KMS-11 (cell line): ENCODE data around the gene RAVER2.

Experiments used
- H2AFZ ChIP-seq: fragments of 200-600 bp; sonication (generic); 2 replicates; pipeline ENCODE4 v1.6.1; 2016; ENCODE audit warnings: antibody characterized with exemption, mixed run types, low read depth
- H3K27ac ChIP-seq: fragments of 200-600 bp; sonication (generic); 2 replicates; pipeline ENCODE4 v1.6.1; 2016; ENCODE audit warnings: mild to moderate bottlenecking, mixed run types
- H3K27me3 ChIP-seq: fragments of 200-600 bp; sonication (generic); 2 replicates; pipeline ENCODE4 v1.6.1; 2017; ENCODE audit warnings: mild to moderate bottlenecking, low read depth, mixed run types, moderate library complexity; ENCODE audit not compliant: insufficient read depth
- H3K36me3 ChIP-seq: fragments of 200-600 bp; sonication (generic); 2 replicates; pipeline ENCODE4 v1.6.1; 2017; ENCODE audit warnings: mild to moderate bottlenecking, mixed run types; ENCODE audit not compliant: insufficient read depth
- H3K4me1 ChIP-seq: fragments of 200-600 bp; sonication (generic); 2 replicates; pipeline ENCODE4 v1.6.1; 2016; ENCODE audit warnings: mild to moderate bottlenecking, low read depth, mixed run types; ENCODE audit not compliant: poor library complexity, severe bottlenecking
- H3K4me2 ChIP-seq: fragments of 200-600 bp; sonication (generic); 2 replicates; pipeline ENCODE4 v1.7.0; 2016; ENCODE audit warnings: mild to moderate bottlenecking, mixed run types
- H3K4me3 ChIP-seq: fragments of 200-600 bp; sonication (generic); IDR thresholded peaks from 2 replicates; pipeline ENCODE4 v1.6.1; 2017; ENCODE audit warnings: low read depth, low read length, mixed read lengths; ENCODE audit not compliant: insufficient read depth
- H3K79me2 ChIP-seq: fragments of 200-600 bp; sonication (generic); 2 replicates; pipeline ENCODE4 v1.6.1; 2016; ENCODE audit warnings: low read depth, mixed run types; ENCODE audit not compliant: insufficient read depth
- H3K9ac ChIP-seq: fragments of 200-600 bp; sonication (generic); 2 replicates; pipeline ENCODE4 v1.6.1; 2016; ENCODE audit warnings: mild to moderate bottlenecking, mixed run types
- H4K20me1 ChIP-seq: fragments of 200-600 bp; sonication (generic); 2 replicates; pipeline ENCODE4 v1.6.1; 2016; ENCODE audit warnings: mild to moderate bottlenecking, mixed run types; ENCODE audit not compliant: insufficient read depth
- CTCF ChIP-seq: fragments of 200-600 bp; sonication (generic); conservative IDR thresholded peaks from 2 replicates; pipeline ENCODE4 v1.6.1; 2017; ENCODE audit warnings: low read depth, mild to moderate bottlenecking, antibody characterized with exemption, low read length, moderate library complexity, mixed read lengths

Gene RAVER2

GRCh38 chr1:64745181-64745985, 508 bp downstream of the RAVER2 start:
- Histone ChIP-seq H3K9ac (peak overlapping the region; percentile 83), H3K4me1 (peaks cover 44% of the 10 kb centered on the region), H3K4me3 (peak overlapping the region; percentile 43), H3K27me3 (no peaks in the 10 kb centered on the region), H3K4me2 (peak overlapping the region; percentile 60), H3K79me2 (peaks cover 34% of the 10 kb centered on the region; the same call in 1 of the 2 replicates), H3K27ac (peak overlapping the region; percentile 74), H4K20me1 (0 out of 2 replicates have a peak, but pooled peaks cover 8% of the 10 kb centered on the region), H2AFZ (peak overlapping the region; percentile 82), H3K36me3 (no peaks in the 10 kb centered on the region)
- no peak for TF ChIP-seq CTCF

GRCh38 chr1:64745986-64746940, 1.4 kb downstream of the RAVER2 start:
- peak overlapping the region; percentile 83 for H3K9ac ChIP-seq
- peaks cover 51% of the 10 kb centered on the region for H3K4me1 ChIP-seq
- TF ChIP-seq CTCF, result no peak
- peak overlapping the region; percentile 43 for H3K4me3 ChIP-seq
- peak overlapping the region; percentile 60 for H3K4me2 ChIP-seq
- H3K36me3 ChIP-seq, result no peaks in the 10 kb centered on the region
- 0 out of 2 replicates have a peak, but pooled peaks cover 8% of the 10 kb centered on the region for H4K20me1 ChIP-seq
- no peaks in the 10 kb centered on the region for H3K27me3 ChIP-seq
- H2AFZ ChIP-seq, result peak overlapping the region; percentile 82; the same call in 1 of the 2 replicates
- peak overlapping the region; percentile 74 for H3K27ac ChIP-seq
- peaks cover 42% of the 10 kb centered on the region; the same call in 1 of the 2 replicates for H3K79me2 ChIP-seq

- Histone ChIP-seq H3K4me2 (no peak overlapping the region; the same call in 1 of the 2 replicates), H3K36me3 (no peaks in the 10 kb centered on the region), H3K9ac (no peak overlapping the region), H3K27me3 (no peaks in the 10 kb centered on the region), H3K27ac (no peak overlapping the region), H3K4me3 (no peak overlapping the region), H3K4me1 (peaks cover 51% of the 10 kb centered on the region), H3K79me2 (peaks cover 58% of the 10 kb centered on the region; the same call in 1 of the 2 replicates), H2AFZ (no peak overlapping the region), H4K20me1 (0 out of 2 replicates have a peak, but pooled peaks cover 8% of the 10 kb centered on the region)
- no peak for TF ChIP-seq CTCF
Observed at GRCh38 chr1:64748222-64748621, 3.3 kb downstream of the RAVER2 start.

GRCh38 chr1:64748706-64749105, 3.8 kb downstream of the RAVER2 start:
- H3K4me3 ChIP-seq, result no peak overlapping the region
- H3K79me2 ChIP-seq, result peaks cover 58% of the 10 kb centered on the region; the same call in 1 of the 2 replicates
- no peak overlapping the region for H3K27ac ChIP-seq
- no peak overlapping the region for H3K4me2 ChIP-seq
- H3K36me3 ChIP-seq, result no peaks in the 10 kb centered on the region
- 0 out of 2 replicates have a peak, but pooled peaks cover 8% of the 10 kb centered on the region for H4K20me1 ChIP-seq
- no peak overlapping the region for H2AFZ ChIP-seq
- H3K9ac ChIP-seq, result no peak overlapping the region
- no peaks in the 10 kb centered on the region for H3K27me3 ChIP-seq
- H3K4me1 ChIP-seq, result peaks cover 49% of the 10 kb centered on the region
- no peak for TF ChIP-seq CTCF
